ENCODE results near the gene SLC2A13. TPM values are rescaled to one million over a fixed set of nuclear protein-coding genes. Genes with fewer than 3 reads are reported as not detected.
"Not testable (repeated sequence)": the region's sequence is repeated elsewhere in the genome, so short reads cannot be mapped to it uniquely, and the experiment has no call there.

SLC2A13 gene
- total and polyA plus RNA-seq, 2 donors (not counting 3 experiments of a cell fraction or from before 2014, with no cell fraction given): 1.2 to 4.9 TPM

DNA sequence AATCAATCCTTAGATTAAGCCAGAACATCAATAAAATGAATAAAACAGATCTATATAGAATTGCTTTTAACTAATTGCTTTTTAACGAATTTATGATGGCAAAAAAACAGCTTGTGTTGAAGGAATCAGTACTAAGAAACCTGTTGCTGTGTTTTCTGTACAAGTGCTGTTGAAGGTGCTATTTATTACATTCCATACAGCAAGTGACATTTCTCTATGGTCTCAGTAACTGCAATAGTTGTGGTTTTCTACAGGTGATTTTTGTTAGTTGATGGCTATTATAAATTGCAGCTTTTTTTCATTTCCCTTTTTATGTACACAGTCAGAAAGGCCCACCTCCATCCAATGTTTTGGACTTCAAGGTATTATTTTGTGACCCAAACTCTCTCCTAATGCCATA, 56.6 kb downstream of the SLC2A13 start:
- Histone ChIP-seq H3K9me1 (replicated peaks; ENCODE audit: control insufficient read depth, extremely low read depth, insufficient read depth, low read length) (no peaks in the 10 kb centered on the region), H3K4me3 (replicated peaks in 1 of 3; ENCODE audit: insufficient read depth in 1 of 3, low read depth in 1 of 3, low read length in 3 of 3) (no peak overlapping the region), H3K27ac (ENCODE audit: insufficient read depth, low read depth, low read length) (no peak overlapping the region), H4K20me1 (replicated peaks; ENCODE audit: control insufficient read depth, extremely low read depth, insufficient read depth, low read length) (no peaks in the 10 kb centered on the region), H3K36me3 (ENCODE audit: control insufficient read depth in 2 of 2, extremely low read depth in 1 of 2, insufficient read depth in 2 of 2, low read length in 2 of 2) (no peaks in the 10 kb centered on the region), H3K27me3 (ENCODE audit: control insufficient read depth in 2 of 2, insufficient read depth in 2 of 2, low read length in 2 of 2) (no peaks in the 10 kb centered on the region), H3K4me2 (ENCODE audit: insufficient read depth, low read length) (no peak overlapping the region), H3K4me1 (ENCODE audit: control insufficient read depth, extremely low read depth, insufficient read depth, low read length) (no peaks in the 10 kb centered on the region), H2AFZ (ENCODE audit: low read depth, low read length) (no peak overlapping the region), H3K9me3 (replicated peaks; ENCODE audit: control insufficient read depth, insufficient read depth, low read length) (no peaks in the 10 kb centered on the region), H3K9ac (replicated peaks; ENCODE audit: extremely low read depth, insufficient read depth, low read length) (no peak overlapping the region), H3K79me2 (ENCODE audit: control insufficient read depth, insufficient read depth, low read length) (no peaks in the 10 kb centered on the region)
- intact Hi-C loops (cut with micrococcal nuclease): no loop called here
- TF ChIP-seq JUN (IDR thresholded peaks at IDR 0.05; ENCODE audit: borderline replicate concordance, insufficient read depth, insufficient read length, low read depth): no peak
- no peak for TF ChIP-seq EZH2 (IDR thresholded peaks at IDR 0.05; ENCODE audit: borderline replicate concordance, low read depth, low read length, severe bottlenecking)
- TF ChIP-seq, protein P1, sequence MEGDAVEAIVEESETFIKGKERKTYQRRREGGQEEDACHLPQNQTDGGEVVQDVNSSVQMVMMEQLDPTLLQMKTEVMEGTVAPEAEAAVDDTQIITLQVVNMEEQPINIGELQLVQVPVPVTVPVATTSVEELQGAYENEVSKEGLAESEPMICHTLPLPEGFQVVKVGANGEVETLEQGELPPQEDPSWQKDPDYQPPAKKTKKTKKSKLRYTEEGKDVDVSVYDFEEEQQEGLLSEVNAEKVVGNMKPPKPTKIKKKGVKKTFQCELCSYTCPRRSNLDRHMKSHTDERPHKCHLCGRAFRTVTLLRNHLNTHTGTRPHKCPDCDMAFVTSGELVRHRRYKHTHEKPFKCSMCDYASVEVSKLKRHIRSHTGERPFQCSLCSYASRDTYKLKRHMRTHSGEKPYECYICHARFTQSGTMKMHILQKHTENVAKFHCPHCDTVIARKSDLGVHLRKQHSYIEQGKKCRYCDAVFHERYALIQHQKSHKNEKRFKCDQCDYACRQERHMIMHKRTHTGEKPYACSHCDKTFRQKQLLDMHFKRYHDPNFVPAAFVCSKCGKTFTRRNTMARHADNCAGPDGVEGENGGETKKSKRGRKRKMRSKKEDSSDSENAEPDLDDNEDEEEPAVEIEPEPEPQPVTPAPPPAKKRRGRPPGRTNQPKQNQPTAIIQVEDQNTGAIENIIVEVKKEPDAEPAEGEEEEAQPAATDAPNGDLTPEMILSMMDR (IDR thresholded peaks at IDR 0.05; ENCODE audit: extremely low read depth in 1 of 2, insufficient read depth in 1 of 2, low read depth in 1 of 2, low read length in 2 of 2): no peak
- TF ChIP-seq GATA2 (IDR thresholded peaks at IDR 0.05; ENCODE audit: insufficient read depth, insufficient read length, low read depth, low read length): no peak
- TF ChIP-seq POLR2AphosphoS5 (IDR thresholded peaks at IDR 0.05; ENCODE audit: insufficient read depth, low read depth, low read length): no peak
- no peak for TF ChIP-seq FOS (IDR thresholded peaks at IDR 0.05; ENCODE audit: borderline replicate concordance, insufficient read depth, low read length)
- TF ChIP-seq, protein P2, sequence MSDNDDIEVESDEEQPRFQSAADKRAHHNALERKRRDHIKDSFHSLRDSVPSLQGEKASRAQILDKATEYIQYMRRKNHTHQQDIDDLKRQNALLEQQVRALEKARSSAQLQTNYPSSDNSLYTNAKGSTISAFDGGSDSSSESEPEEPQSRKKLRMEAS (IDR thresholded peaks at IDR 0.05; ENCODE audit: insufficient read depth, insufficient read length): no peak
- no peak for TF ChIP-seq POLR2A (IDR thresholded peaks at IDR 0.05; ENCODE audit: low read depth, low read length)
- no peak for TF ChIP-seq MYC (IDR thresholded peaks at IDR 0.05; ENCODE audit: low read depth, low read length)
- ChIA-PET CTCF (interaction anchor here (1.4 kb wide), 1 partner anchor 59 kb away, joined by 3 read pairs; no protein-coding TSS in a partner anchor), POLR2A (no interaction called here)
- FAIRE-seq: no peak
- BruUV-seq (replicated peaks): no TSS peak
- no peak for DNase-seq (ENCODE audit: low read depth, low spot score)
- dilution Hi-C loops (cut with MboI; ENCODE audit: extremely low pct_ligation_motif_present, low sequenced_read_pairs): no loop called here

DNA sequence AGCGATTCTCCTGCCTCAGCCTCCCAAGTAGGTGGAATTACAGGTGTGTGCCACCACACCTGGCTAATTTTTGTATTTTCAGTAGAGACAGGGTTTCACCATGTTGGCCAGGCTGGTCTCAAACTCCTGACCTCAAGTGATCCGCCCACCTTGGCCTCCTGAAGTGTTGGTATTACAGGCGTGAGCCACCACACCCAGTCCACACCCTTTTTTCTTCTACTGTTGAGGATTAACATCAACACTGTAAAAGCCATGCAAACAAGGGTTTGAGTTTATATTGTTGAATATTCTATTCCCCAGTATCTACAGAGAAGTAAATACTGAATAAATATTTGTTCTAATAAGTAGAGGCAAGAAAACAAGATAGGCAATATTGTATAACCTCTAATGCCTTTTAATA, 58.9 kb downstream of the SLC2A13 start:
- dilution Hi-C loops (cut with MboI; ENCODE audit: extremely low pct_ligation_motif_present, low sequenced_read_pairs); H3K4me2 ChIP-seq (ENCODE audit: insufficient read depth, low read length); POLR2A ChIA-PET; H2AFZ ChIP-seq (ENCODE audit: low read depth, low read length); FAIRE-seq; H3K9me1 ChIP-seq (replicated peaks; ENCODE audit: control insufficient read depth, extremely low read depth, insufficient read depth, low read length); H3K9ac ChIP-seq (replicated peaks; ENCODE audit: extremely low read depth, insufficient read depth, low read length); H3K4me1 ChIP-seq (ENCODE audit: control insufficient read depth, extremely low read depth, insufficient read depth, low read length); intact Hi-C loops (cut with micrococcal nuclease); H3K4me3 ChIP-seq (replicated peaks in 1 of 3; ENCODE audit: insufficient read depth in 1 of 3, low read depth in 1 of 3, low read length in 3 of 3); H3K36me3 ChIP-seq (ENCODE audit: control insufficient read depth in 2 of 2, extremely low read depth in 1 of 2, insufficient read depth in 2 of 2, low read length in 2 of 2); H4K20me1 ChIP-seq (replicated peaks; ENCODE audit: control insufficient read depth, extremely low read depth, insufficient read depth, low read length); BruUV-seq (replicated peaks); H3K27me3 ChIP-seq (ENCODE audit: control insufficient read depth in 2 of 2, insufficient read depth in 2 of 2, low read length in 2 of 2); H3K9me3 ChIP-seq (replicated peaks; ENCODE audit: control insufficient read depth, insufficient read depth, low read length); H3K79me2 ChIP-seq (ENCODE audit: control insufficient read depth, insufficient read depth, low read length); H3K27ac ChIP-seq (ENCODE audit: insufficient read depth, low read depth, low read length); DNase-seq (ENCODE audit: low read depth, low spot score); CTCF ChIA-PET: not testable (repeated sequence)
